K562 (cell line): ENCODE data around the gene BUB3. TPM values are rescaled to one million over a fixed set of nuclear protein-coding genes. Genes with fewer than 3 reads are reported as not detected.

ENCODE experiments used
- CEBPG ChIP-seq, 3 experiments: fragments of 200-800 bp in 1 of 3; sonication (Bioruptor generic) in 1 of 3; sonication (generic) in 1 of 3; formaldehyde crosslinking in 1 of 3; IDR thresholded peaks in 2 of 3; conservative IDR thresholded peaks in 1 of 3; 2 replicates each; pipeline versions ENCODE4 v1.6.1 to v1.8.0; 2016 to 2022; ENCODE audit warnings: missing compliant biosample characterization in 2 of 3, missing genetic modification characterization in 2 of 3, mild to moderate bottlenecking in 1 of 3, missing genetic modification reagents in 1 of 3
- CREM ChIP-seq: IDR thresholded peaks from 2 replicates; pipeline ENCODE4 v1.6.1; 2014; ENCODE audit warnings: antibody characterized with exemption, low read depth
- CTBP1 ChIP-seq: fragments of 450-650 bp; IDR thresholded peaks from 2 replicates; pipeline ENCODE4 v1.6.1; 2016; ENCODE audit warnings: borderline replicate concordance
- JUN ChIP-seq, 2 experiments: sonication (generic) in 1 of 2; formaldehyde crosslinking in 1 of 2; IDR thresholded peaks; 2 replicates each; pipeline versions ENCODE4 v1.6.1 to v1.8.0; 2012 to 2022; ENCODE audit warnings: borderline replicate concordance in 2 of 2, mild to moderate bottlenecking in 2 of 2, improper control_type of control experiment in 1 of 2, low read depth in 1 of 2, low read length in 1 of 2, missing genetic modification reagents in 1 of 2
- NFE2L1 ChIP-seq: fragments of 450-650 bp; IDR thresholded peaks from 2 replicates; pipeline ENCODE4 v1.6.1; 2016; ENCODE audit warnings: missing genetic modification characterization, low read depth, mild to moderate bottlenecking, missing compliant biosample characterization, moderate library complexity, borderline replicate concordance
- PHB2 ChIP-seq: fragments of 450-650 bp; IDR thresholded peaks from 2 replicates; pipeline ENCODE4 v1.6.1; 2017; ENCODE audit warnings: low read depth
- SMAD1 ChIP-seq: fragments of 150-350 bp; IDR thresholded peaks from 2 replicates; pipeline ENCODE4 v1.6.1; 2014; ENCODE audit warnings: low read length, low read depth; ENCODE audit not compliant: partially characterized antibody
- SREBF1 ChIP-seq: fragments of 150-350 bp; IDR thresholded peaks from 2 replicates; pipeline ENCODE4 v1.6.1; 2014; ENCODE audit warnings: antibody characterized with exemption, low read depth, low read length, borderline replicate concordance
- polyA plus RNA-seq, 8 experiments: library from polyadenylated mRNA; depleted of rRNA in 4 of 8; stranded (reverse) in 5 of 8; unstranded in 3 of 8; fragments of >200 nt; fragmentation: Nextera tagmentation in 2 of 8; fragmentation: Illumina TruSeq in 1 of 8; extraction: Ambion mirVana in 2 of 8; extraction: Trizol in 1 of 8; gene quantifications; 2 replicates each; pipeline versions ENCODE4 v1.2.1 to v1.2.3, GENCODE V29; 2011 to 2014; ENCODE audit warnings: inconsistent platforms in 1 of 8, missing spikeins in 1 of 8
- total RNA-seq, 7 experiments: library from RNA; depleted of rRNA in 6 of 7; stranded (reverse); fragments of >200 nt in 6 of 7; fragmentation: Illumina TruSeq in 2 of 7; extraction: Trizol in 2 of 7; gene quantifications; 2 replicates each; pipeline versions ENCODE4 v1.2.1 to v1.2.3, GENCODE V29; 2011 to 2021; ENCODE audit warnings: low replicate concordance in 1 of 7
- TF ChIP-seq, protein P1 (sequence below), 2 experiments: fragments of 450-650 bp; conservative IDR thresholded peaks; 2 replicates each; pipeline ENCODE4 v1.6.1; 2017; ENCODE audit warnings: mild to moderate bottlenecking in 2 of 2, moderate library complexity in 2 of 2
- TF ChIP-seq, protein P2 (sequence below), 2 experiments: fragments of 450-650 bp in 1 of 2; sonication (generic) in 1 of 2; formaldehyde crosslinking; conservative IDR thresholded peaks; 2 replicates each; pipeline versions ENCODE4 v1.4.0 to v1.8.1; 2020 to 2022; ENCODE audit warnings: mild to moderate bottlenecking in 1 of 2, missing genetic modification reagents in 1 of 2
- TF ChIP-seq, protein P3 (sequence below), 2 experiments: fragments of 450-650 bp; formaldehyde crosslinking in 1 of 2; IDR thresholded peaks; 2 replicates each; pipeline versions ENCODE4 v1.4.0 to v1.6.1; 2014 to 2020; ENCODE audit warnings: mild to moderate bottlenecking in 2 of 2, borderline replicate concordance in 1 of 2, low read depth in 1 of 2
- TF ChIP-seq, protein P4 (sequence below): fragments of 450-650 bp; formaldehyde crosslinking; IDR thresholded peaks from 2 replicates; pipeline ENCODE4 v1.4.0; 2020; ENCODE audit warnings: mild to moderate bottlenecking, moderate library complexity

BUB3 gene
- total and polyA plus RNA-seq, 9 of the 15 experiments (the other 6 are each of a cell fraction or from before 2014, with no cell fraction given), result 167 to 761 (median 225) TPM

DNA sequence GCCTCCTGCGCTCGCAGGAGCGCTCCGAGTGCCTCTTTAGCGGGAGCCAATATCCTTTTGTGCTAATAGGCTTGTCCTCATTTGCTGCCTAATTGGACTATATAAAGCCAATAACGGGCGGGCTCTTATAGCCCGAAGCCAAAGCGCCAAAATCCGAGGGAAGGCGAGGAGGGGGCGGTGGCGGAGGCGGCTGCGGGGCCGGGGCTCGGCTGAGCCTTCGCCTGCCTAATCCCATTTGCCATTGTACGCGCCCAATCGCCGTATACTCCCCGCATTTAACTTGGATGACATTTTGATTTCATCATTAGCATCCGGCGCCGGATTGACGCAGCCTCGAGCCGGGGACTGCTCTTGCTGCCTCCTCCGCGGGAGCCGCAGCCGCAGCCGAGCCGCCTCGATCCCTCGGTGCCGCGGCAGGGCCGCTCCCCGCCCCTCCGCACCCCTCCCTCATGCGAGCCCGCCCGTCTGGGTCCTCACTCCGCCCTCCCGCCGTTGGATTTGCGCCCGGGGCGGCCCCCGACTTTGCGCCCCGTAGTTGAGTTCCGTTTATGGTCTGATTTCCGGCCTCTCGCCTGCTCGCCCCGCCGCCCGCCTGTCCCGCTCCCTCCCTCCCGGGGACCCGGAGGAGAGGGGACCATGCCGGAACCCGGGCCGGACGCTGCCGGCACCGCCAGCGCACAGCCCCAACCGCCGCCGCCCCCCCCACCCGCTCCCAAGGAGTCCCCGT is 18.6 kb upstream of the BUB3 start, which contains the start of gene HMX3 (continued):
- TF ChIP-seq, protein P1, sequence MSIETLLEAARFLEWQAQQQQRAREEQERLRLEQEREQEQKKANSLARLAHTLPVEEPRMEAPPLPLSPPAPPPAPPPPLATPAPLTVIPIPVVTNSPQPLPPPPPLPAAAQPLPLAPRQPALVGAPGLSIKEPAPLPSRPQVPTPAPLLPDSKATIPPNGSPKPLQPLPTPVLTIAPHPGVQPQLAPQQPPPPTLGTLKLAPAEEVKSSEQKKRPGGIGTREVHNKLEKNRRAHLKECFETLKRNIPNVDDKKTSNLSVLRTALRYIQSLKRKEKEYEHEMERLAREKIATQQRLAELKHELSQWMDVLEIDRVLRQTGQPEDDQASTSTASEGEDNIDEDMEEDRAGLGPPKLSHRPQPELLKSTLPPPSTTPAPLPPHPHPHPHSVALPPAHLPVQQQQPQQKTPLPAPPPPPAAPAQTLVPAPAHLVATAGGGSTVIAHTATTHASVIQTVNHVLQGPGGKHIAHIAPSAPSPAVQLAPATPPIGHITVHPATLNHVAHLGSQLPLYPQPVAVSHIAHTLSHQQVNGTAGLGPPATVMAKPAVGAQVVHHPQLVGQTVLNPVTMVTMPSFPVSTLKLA (conservative IDR thresholded peaks at IDR 0.05), result 0 out of 4 replicates have a peak, but pooled peaks of 1 of the 2 experiments have one; percentile 33
- TF ChIP-seq, protein P2, sequence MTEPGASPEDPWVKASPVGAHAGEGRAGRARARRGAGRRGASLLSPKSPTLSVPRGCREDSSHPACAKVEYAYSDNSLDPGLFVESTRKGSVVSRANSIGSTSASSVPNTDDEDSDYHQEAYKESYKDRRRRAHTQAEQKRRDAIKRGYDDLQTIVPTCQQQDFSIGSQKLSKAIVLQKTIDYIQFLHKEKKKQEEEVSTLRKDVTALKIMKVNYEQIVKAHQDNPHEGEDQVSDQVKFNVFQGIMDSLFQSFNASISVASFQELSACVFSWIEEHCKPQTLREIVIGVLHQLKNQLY (CRISPR knock-in tag; conservative IDR thresholded peaks at IDR 0.05), result no peak
- TF ChIP-seq JUN (IDR thresholded peaks at IDR 0.05; ENCODE audit: borderline replicate concordance, low read depth, low read length), result no peak
- no peak for TF ChIP-seq JUN (CRISPR knock-in tag; IDR thresholded peaks at IDR 0.05; ENCODE audit: borderline replicate concordance)
- no peak for TF ChIP-seq SREBF1
- no peak for TF ChIP-seq PHB2
- TF ChIP-seq, protein P3, sequence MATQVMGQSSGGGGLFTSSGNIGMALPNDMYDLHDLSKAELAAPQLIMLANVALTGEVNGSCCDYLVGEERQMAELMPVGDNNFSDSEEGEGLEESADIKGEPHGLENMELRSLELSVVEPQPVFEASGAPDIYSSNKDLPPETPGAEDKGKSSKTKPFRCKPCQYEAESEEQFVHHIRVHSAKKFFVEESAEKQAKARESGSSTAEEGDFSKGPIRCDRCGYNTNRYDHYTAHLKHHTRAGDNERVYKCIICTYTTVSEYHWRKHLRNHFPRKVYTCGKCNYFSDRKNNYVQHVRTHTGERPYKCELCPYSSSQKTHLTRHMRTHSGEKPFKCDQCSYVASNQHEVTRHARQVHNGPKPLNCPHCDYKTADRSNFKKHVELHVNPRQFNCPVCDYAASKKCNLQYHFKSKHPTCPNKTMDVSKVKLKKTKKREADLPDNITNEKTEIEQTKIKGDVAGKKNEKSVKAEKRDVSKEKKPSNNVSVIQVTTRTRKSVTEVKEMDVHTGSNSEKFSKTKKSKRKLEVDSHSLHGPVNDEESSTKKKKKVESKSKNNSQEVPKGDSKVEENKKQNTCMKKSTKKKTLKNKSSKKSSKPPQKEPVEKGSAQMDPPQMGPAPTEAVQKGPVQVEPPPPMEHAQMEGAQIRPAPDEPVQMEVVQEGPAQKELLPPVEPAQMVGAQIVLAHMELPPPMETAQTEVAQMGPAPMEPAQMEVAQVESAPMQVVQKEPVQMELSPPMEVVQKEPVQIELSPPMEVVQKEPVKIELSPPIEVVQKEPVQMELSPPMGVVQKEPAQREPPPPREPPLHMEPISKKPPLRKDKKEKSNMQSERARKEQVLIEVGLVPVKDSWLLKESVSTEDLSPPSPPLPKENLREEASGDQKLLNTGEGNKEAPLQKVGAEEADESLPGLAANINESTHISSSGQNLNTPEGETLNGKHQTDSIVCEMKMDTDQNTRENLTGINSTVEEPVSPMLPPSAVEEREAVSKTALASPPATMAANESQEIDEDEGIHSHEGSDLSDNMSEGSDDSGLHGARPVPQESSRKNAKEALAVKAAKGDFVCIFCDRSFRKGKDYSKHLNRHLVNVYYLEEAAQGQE (IDR thresholded peaks at IDR 0.05; ENCODE audit: borderline replicate concordance), result no peak
- TF ChIP-seq, protein P3 (CRISPR knock-in tag; IDR thresholded peaks at IDR 0.05; ENCODE audit: low read depth), result no peak
- peak; percentile 19; the same call in 1 of the 2 replicates for TF ChIP-seq CREM
- no peak for TF ChIP-seq NFE2L1
- peak; percentile 3 for TF ChIP-seq SMAD1
- TF ChIP-seq, protein P4, sequence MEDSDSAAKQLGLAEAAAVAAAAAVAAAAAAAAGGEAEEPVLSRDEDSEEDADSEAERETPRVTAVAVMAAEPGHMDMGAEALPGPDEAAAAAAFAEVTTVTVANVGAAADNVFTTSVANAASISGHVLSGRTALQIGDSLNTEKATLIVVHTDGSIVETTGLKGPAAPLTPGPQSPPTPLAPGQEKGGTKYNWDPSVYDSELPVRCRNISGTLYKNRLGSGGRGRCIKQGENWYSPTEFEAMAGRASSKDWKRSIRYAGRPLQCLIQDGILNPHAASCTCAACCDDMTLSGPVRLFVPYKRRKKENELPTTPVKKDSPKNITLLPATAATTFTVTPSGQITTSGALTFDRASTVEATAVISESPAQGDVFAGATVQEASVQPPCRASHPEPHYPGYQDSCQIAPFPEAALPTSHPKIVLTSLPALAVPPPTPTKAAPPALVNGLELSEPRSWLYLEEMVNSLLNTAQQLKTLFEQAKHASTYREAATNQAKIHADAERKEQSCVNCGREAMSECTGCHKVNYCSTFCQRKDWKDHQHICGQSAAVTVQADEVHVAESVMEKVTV, result no peak
- peak; percentile 53; the same call in 1 of the 2 replicates for TF ChIP-seq CEBPG (CRISPR knock-in tag; IDR thresholded peaks at IDR 0.05)
- peak; percentile 13 to 78; a peak in 3 of 4 replicates for TF ChIP-seq CEBPG (tag; conservative IDR thresholded peaks at IDR 0.05 in 1 of 2, IDR thresholded peaks at IDR 0.05 in 1 of 2)
- peak; percentile 75; the same call in 1 of the 2 replicates for TF ChIP-seq CTBP1
